GM23248 (cell line): ENCODE data around the gene EEF1A2.

Experiments
- EZH2 ChIP-seq: fragments of 200-600 bp; sonication (generic); IDR thresholded peaks from 2 replicates; pipeline ENCODE4 v1.6.1; 2018; ENCODE audit warnings: antibody characterized with exemption, mild to moderate bottlenecking; ENCODE audit not compliant: insufficient read depth, poor library complexity, severe bottlenecking
- EZH2phosphoT487 ChIP-seq: fragments of 200-600 bp; sonication (generic); IDR thresholded peaks from 2 replicates; pipeline ENCODE4 v1.6.1; 2018; ENCODE audit warnings: antibody characterized with exemption, moderate library complexity, mild to moderate bottlenecking, low read depth; ENCODE audit not compliant: insufficient read depth

GRCh38 chr20:63494084-63494419 lies 4.8 kb downstream of the EEF1A2 start:
- TF ChIP-seq EZH2: no peak
- no peak for TF ChIP-seq EZH2phosphoT487
